ENCODE data around the gene ERO1A.

Gene ERO1A

GRCh38 chr14:52602131-52602530, 93.2 kb downstream of the ERO1A start:
- Mint-ChIP-seq H3K36me3 (ENCODE audit: low read depth) (no peaks in the 10 kb centered on the region), H3K27me3 (ENCODE audit: low read depth) (peaks cover 33% of the 10 kb centered on the region), H3K4me1 (ENCODE audit: low read depth) (peaks cover 2% of the 10 kb centered on the region), H3K27ac (no peak overlapping the region), H3K4me3 (no peak overlapping the region), H3K9me3 (no peaks in the 10 kb centered on the region)

DNA sequence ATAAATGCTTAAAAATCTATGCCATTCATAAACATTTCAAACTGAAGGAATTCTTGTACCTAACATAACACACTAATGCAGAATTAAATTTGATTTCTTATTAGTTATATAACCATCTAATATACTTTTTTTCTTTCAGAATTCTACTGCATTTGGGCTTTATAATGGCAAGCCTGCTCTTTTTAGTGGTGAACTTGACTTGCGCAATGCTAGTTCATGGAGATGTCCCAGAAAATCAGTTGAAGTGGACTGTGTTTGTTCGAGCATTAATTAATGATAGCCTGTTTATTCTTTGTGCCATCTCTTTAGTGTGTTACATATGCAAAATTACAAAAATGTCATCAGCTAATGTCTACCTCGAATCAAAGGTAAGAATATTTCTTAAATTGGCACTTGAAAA, 95.4 kb downstream of the ERO1A start:
- Mint-ChIP-seq H3K4me3 (no peak overlapping the region), H3K36me3 (ENCODE audit: low read depth) (no peaks in the 10 kb centered on the region), H3K9me3 (no peaks in the 10 kb centered on the region), H3K27ac (no peak overlapping the region), H3K4me1 (ENCODE audit: low read depth) (peaks cover 2% of the 10 kb centered on the region), H3K27me3 (ENCODE audit: low read depth) (peaks cover 15% of the 10 kb centered on the region)

DNA sequence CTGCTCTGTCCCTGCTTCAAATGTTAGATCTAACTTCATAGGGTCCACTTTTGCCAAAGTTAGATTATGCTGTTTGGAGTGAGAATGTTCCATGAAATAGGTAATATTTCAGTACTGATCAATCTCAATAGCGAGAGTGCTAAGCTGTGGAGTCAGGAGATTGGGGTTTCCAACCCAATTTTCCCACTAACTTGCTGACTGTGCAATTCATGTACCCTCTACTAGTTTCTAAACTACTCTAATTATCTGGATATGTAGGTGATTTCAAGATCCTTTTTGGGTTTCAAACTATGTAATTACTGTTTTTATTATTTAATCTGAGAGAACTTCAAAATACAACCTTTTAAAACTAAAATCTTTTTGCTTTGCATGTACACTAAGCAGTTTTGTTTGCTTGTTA, 96.8 kb downstream of the ERO1A start:
- Mint-ChIP-seq H3K4me1 (ENCODE audit: low read depth) (peaks cover 2% of the 10 kb centered on the region), H3K27ac (no peak overlapping the region), H3K36me3 (ENCODE audit: low read depth) (no peaks in the 10 kb centered on the region), H3K27me3 (ENCODE audit: low read depth) (peaks cover 17% of the 10 kb centered on the region), H3K4me3 (no peak overlapping the region), H3K9me3 (peaks cover 5% of the 10 kb centered on the region)

DNA sequence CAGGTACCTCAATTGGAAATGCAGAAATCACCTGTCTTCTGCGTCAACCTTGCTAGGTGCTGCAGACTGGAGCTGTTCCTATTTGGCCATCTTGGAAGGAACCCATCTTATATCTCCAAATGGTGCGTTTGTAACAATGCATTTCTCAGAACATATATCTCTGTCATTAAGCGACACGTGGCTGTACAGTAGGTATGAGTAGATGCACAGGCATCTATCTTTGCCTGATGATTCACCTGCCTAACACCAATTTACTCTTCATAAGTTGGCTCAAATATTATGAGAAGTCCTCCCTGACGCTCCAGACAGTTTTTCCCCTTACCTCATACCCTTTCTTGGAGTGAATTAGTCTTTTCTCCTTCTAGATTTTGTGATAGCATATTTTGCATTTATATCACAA, 98.5 kb downstream of the ERO1A start:
- Mint-ChIP-seq H3K36me3 (ENCODE audit: low read depth) (no peaks in the 10 kb centered on the region), H3K4me3 (no peak overlapping the region), H3K9me3 (peaks cover 6% of the 10 kb centered on the region), H3K27ac (no peak overlapping the region), H3K4me1 (ENCODE audit: low read depth) (no peaks in the 10 kb centered on the region), H3K27me3 (ENCODE audit: low read depth) (peaks cover 18% of the 10 kb centered on the region)

- Mint-ChIP-seq H3K4me3 (no peak overlapping the region), H3K27me3 (ENCODE audit: low read depth) (peaks cover 18% of the 10 kb centered on the region), H3K9me3 (peaks cover 6% of the 10 kb centered on the region), H3K36me3 (ENCODE audit: low read depth) (no peaks in the 10 kb centered on the region), H3K27ac (no peak overlapping the region), H3K4me1 (ENCODE audit: low read depth) (no peaks in the 10 kb centered on the region)
These were observed 99.0 kb downstream of the ERO1A start for GRCh38 chr14:52596320-52596719.

DNA sequence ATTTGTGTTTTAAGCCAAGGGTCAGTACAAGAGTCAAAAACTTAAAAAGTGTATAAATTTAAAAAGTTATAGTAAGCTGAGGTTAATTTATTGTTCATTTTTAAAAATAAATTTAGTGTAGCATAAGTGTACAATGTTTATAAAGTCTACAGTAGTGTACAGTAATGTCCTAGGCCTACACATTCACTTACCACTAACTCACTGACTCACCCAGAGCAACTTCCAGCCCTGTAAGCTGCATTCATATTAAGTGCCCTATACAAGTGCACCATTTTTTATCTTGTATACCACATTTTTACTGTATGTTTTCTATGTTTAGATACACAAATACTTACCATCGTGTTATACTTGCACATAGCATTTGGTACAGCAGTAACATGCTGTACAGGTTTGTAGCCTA, 105.0 kb downstream of the ERO1A start:
- Mint-ChIP-seq H3K4me3 (no peak overlapping the region), H3K9me3 (peaks cover 6% of the 10 kb centered on the region), H3K27ac (no peak overlapping the region), H3K4me1 (ENCODE audit: low read depth) (no peaks in the 10 kb centered on the region), H3K27me3 (ENCODE audit: low read depth) (peaks cover 11% of the 10 kb centered on the region), H3K36me3 (ENCODE audit: low read depth) (no peaks in the 10 kb centered on the region)

All from T-helper 1 cell treated with Interleukin-12 subunit alpha and Interleukin-12 subunit beta and Interleukin-4 antibody, amounts not matched to agents 30 μg/mL and 1 μg/mL, for 36 hours (primary cell).